Hematopoietic multipotent progenitor cell treated with erythropoietin and hydrocortisone succinate and interleukin-3 and kit ligand, for 15 days (in vitro differentiated cells): ENCODE results near the gene CDK5R2.

ENCODE experiments used
- DNase-seq: peaks from one replicate; pipeline ENCODE4 v3.0.0-alpha.2; 2015; ENCODE audit warnings: low spot score

CDK5R2 gene

GRCh38 chr2:218962859-218963492 lies 3.5 kb downstream of the CDK5R2 start:
- no peak for DNase-seq

GRCh38 chr2:218963601-218964000 lies 4.1 kb downstream of the CDK5R2 start:
- DNase-seq = no peak

GRCh38 chr2:218964041-218964771 lies 4.7 kb downstream of the CDK5R2 start:
- no peak for DNase-seq

DNA sequence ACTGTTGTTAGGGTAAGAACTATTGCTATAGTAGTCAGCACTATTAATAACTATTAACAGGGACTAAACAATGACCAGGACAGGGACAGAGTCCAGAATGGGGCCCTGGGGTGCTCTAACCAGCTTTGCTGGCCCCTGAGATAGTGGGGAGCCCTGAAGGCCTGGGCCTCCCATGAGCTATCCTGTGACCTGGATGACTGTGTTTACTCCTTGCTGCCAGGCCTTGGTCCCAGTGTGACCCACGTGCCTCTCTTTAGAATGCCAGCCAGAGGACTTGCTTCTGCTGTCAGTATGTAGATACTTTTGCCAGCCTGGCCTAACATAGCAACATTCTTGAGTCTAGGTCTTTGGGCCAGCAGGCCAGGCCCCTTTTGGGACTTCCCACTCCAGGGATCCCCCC lies 11.4 kb downstream of the CDK5R2 start:
- no peak for DNase-seq

GRCh38 chr2:218975060-218975777 lies 15.8 kb downstream of the CDK5R2 start:
- no peak for DNase-seq

DNA sequence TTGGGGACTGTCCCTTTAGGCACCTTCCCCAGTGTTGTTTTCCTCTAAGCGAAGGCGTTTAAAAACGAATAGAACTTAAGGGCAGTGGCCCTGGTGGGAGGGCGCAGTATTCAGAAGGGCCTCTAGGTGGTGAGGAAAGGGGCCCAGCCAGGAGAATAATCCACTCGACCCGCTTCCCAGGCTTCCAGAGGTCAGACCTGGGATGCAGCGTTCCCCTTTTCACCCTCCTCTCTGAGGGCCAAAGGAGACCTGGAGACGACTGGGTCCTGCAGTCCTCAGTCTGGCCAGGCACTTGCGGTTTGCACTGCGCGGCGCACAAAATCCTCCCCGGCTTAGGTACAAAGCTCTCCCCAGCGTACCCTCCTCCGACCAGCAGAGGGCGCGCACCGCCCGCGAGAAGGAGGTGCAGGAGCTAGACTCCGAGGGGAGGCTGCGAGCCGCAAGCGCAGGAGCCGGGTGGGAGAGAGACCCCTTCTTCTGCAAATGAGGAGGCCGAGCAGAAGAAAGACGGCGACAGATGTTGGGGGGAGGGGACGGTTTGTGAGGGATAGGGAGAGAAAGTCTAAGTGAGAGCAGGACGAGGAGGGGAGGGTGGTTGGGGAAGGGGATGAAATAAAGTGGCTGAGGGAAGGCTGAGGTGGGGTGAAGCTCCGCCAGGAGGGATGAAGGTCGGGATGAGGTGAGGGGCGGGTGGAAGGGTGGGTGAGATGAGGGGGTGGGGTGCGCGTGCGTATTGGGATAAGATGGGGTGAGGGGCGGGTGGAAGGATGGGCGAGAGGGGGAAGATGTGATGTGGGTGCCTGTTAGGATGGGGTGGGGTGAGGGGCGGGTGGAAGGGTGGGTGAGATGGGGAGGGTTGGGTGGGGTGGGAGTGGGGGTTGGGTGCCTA lies 20.6 kb downstream of the CDK5R2 start:
- peak; percentile 65 for DNase-seq

- no peak for DNase-seq
Observed at GRCh38 chr2:218980735-218981389, 21.4 kb downstream of the CDK5R2 start.

DNA sequence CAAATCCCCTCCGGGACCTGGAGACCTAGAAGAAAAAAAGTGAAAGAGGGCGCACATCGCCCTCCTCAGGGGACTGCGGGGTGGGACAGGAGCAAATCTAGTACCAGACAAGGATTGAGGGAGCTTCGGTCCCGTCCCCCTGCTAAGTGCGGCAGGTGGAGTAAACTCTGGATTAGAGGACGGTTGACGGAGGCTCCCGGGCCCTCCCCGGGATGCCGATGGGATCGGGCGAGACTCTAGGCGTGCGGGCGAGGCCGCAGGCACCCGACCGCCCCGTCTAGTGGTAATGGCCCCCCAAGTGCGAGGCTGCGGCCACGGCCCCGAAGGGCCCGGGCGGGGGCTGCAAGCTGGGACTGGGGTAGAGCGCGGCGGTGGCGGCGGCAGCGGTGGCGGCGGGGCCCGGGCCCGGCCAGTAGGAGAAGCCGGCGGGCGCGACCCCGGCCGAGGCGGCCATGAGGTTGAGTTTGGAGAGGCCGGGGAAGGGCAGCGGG lies 22.0 kb downstream of the CDK5R2 start:
- DNase-seq = no peak

DNA sequence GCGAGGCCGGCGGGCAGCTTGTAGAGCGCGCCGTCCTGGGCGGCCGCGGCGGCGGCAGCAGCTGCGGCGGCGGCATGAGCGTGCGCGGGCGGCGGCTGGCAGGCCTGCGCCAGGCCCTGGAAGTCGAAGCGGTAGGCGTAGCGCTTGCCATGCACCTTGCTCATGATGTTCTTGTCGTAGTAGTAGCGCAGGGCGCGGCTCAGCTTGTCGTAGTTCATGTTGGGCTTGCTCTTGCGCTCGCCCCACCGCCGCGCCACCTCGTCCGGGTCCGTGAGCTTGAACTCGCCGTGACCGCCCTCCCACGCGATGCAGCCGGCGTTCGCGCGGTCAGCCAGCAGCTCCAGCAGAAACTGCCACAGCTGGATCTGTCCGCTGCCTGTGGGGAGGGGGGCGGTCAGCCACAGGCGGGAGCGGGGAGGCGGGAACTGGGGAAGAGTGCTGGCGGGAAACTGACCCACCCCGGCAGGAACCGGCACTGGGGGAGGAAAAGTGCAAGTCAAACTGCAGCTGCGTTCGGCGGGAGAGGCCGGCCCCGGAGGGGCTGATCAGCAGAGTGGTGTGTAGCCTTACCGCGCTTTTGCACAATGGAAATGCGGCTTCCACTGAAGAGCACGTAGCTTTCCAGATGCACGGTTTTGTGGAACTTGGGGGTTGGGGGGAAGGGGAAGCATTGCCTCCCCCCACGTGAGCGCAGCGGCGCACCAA lies 22.6 kb downstream of the CDK5R2 start:
- no peak for DNase-seq

DNA sequence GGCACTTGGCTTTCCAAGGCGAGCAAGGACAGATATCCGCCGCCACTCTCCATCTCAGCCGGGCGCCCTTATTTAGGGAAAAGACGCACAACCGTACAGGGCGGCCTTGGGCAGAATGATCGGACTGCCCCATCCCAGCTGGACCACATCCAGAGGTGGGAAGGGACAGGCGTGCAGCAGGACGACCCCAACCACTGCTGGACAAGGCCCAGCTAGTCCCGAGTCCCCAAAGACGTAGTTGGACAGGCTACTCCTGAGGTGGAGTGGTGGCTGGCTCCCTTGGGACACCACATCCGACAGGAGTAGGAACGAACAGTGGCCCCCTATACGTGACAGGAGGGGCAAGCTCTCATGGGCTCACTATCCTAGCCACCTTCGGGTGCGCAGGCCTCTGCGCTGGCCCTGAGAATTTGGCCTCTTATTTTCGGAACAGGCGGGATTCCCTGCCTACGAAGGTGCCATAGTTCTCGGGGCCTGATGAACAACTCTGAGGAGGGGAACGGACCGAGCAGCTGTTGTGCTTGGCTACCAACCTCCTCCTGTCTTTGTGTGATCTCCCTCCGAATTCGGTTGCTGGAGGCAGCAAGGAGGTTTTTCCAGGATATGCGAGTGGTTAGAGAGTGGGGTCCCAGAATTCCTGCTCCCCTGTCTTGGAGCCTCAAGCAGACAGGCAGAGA lies 23.3 kb downstream of the CDK5R2 start:
- no peak for DNase-seq

- DNase-seq = no peak
Observed at GRCh38 chr2:218983263-218983933, 23.9 kb downstream of the CDK5R2 start.

GRCh38 chr2:218983934-218984238 lies 24.4 kb downstream of the CDK5R2 start:
- no peak for DNase-seq

- DNase-seq = no peak
Observed at GRCh38 chr2:218984239-218985020, 25.0 kb downstream of the CDK5R2 start.

GRCh38 chr2:218985021-218985324 lies 25.5 kb downstream of the CDK5R2 start, which contains the start of gene FEV:
TSS of gene FEV (minus strand) at chr2:218985184. CDS start at chr2:218985075, 109 bp downstream.
- no peak for DNase-seq

DNA sequence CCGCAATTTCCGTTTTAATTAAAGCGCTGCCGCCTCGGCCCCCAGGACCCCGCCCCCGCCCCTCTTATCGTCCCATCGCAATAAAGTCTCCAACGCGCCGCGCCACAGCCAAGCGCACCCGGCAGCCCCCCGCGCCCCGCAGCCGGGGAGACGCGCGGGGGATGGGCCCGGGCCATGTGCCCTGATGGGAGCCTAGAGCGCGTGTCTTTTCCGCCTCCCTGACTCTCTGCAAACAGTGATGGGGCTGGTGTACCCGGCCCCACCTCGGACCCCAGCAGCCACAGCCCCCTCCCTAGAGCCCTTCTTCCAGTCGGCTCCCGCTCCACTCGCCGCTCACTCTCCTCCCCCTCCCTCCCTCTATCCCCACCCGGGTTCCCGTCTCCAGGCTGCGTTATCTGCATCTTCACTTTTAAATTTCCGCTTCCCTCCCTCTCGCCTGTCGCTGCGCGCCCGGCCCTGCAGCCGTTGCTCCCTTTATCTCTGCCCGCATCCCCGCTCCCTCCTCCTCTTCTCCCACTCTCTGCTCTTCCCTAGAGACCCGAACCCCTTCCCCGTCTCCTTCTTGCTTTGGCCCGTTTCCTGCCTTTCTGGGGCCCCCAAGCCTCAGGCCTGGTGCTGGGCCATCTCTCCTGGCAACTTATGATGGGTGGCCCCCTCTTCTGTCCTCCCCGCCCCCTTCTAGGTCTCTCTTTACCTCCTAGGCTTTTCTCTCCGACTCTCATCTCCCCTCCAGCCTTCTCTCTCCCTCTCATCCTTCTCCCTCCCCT lies 26.0 kb downstream of the CDK5R2 start:
- no peak for DNase-seq

- no peak for DNase-seq
Observed at GRCh38 chr2:218986148-218986761, 26.8 kb downstream of the CDK5R2 start.

DNA sequence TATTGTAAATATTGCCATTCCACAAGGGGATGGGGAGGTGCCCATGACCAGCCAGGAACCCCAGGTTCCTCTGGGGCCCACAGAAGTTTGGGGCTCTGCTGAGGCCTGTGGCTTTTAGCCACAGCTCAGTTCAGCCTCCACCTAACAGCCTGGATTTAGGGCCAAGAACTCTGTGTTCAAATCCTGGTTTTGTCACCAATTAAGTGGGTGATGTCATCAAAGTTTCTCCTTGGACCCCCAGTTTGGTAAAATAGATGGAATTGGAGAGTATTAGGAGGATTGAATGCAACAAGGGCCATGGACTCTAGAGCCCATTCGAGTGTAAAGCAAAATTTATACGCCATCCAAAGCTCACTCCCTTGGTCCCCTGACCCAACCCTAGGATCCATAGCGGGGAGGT lies 28.7 kb downstream of the CDK5R2 start:
- no peak for DNase-seq

DNA sequence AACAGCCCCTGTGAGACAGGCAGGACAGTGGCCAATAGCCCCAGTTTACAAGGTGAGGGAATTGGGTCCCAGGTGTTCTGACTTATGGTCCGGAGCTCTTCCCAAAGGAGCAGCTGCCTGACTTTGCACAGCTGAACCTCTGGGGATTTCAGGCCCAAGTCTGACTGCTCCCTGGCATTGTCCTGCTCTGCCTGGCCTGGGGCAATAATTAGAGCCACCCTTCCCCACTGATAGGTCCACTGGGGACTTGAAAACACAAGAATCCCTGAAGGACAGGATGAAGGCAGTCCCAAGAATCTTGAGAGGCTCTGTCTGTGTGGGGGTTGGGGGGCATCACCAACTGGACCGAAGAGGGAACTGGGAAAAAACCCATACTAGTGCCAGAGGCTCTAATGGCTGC lies 29.2 kb downstream of the CDK5R2 start:
- DNase-seq = no peak
